ENCODE results near the gene CACNA1C. TPM values are rescaled to one million over a fixed set of nuclear protein-coding genes. Genes with fewer than 3 reads are reported as not detected.

Gene CACNA1C
- total RNA-seq, 1 donor from 2014 or later = 0.14 TPM

GRCh38 chr12:2456813-2457186, 404.0 kb downstream of the CACNA1C start:
- H3K4me1 Mint-ChIP-seq (ENCODE audit: low read depth) = peaks cover 1% of the 10 kb centered on the region
- no peaks in the 10 kb centered on the region for H3K27me3 Mint-ChIP-seq (ENCODE audit: low read depth)
- no peak for DNase-seq (ENCODE audit: low spot score)
- H3K4me3 Mint-ChIP-seq (ENCODE audit: low read depth) = no peak overlapping the region
- H3K9me3 Mint-ChIP-seq = no peaks in the 10 kb centered on the region
- intact Hi-C loops (cut with micrococcal nuclease) = no loop called here
- no peaks in the 10 kb centered on the region for H3K36me3 Mint-ChIP-seq (ENCODE audit: low read depth)
- no peak overlapping the region for H3K27ac Mint-ChIP-seq

- Mint-ChIP-seq H3K27ac (no peak overlapping the region), H3K4me3 (ENCODE audit: low read depth) (no peak overlapping the region), H3K27me3 (ENCODE audit: low read depth) (no peaks in the 10 kb centered on the region), H3K9me3 (no peaks in the 10 kb centered on the region), H3K36me3 (ENCODE audit: low read depth) (no peaks in the 10 kb centered on the region), H3K4me1 (ENCODE audit: low read depth) (peaks cover 1% of the 10 kb centered on the region)
- no peak for DNase-seq (ENCODE audit: low spot score)
- intact Hi-C loops (cut with micrococcal nuclease) = no loop called here
Measured at GRCh38 chr12:2457215-2457932, 404.6 kb downstream of the CACNA1C start.

GRCh38 chr12:2457933-2458414, 405.2 kb downstream of the CACNA1C start:
- H3K4me1 Mint-ChIP-seq (ENCODE audit: low read depth) = peaks cover 1% of the 10 kb centered on the region
- no peak overlapping the region for H3K27ac Mint-ChIP-seq
- no peak for DNase-seq (ENCODE audit: low spot score)
- no peaks in the 10 kb centered on the region for H3K27me3 Mint-ChIP-seq (ENCODE audit: low read depth)
- intact Hi-C loops (cut with micrococcal nuclease) = no loop called here
- H3K36me3 Mint-ChIP-seq (ENCODE audit: low read depth) = no peaks in the 10 kb centered on the region
- no peaks in the 10 kb centered on the region for H3K9me3 Mint-ChIP-seq
- H3K4me3 Mint-ChIP-seq (ENCODE audit: low read depth) = no peak overlapping the region

- Mint-ChIP-seq H3K9me3 (no peaks in the 10 kb centered on the region), H3K4me1 (ENCODE audit: low read depth) (peaks cover 1% of the 10 kb centered on the region), H3K27me3 (ENCODE audit: low read depth) (peaks cover 2% of the 10 kb centered on the region), H3K36me3 (ENCODE audit: low read depth) (no peaks in the 10 kb centered on the region), H3K27ac (no peak overlapping the region), H3K4me3 (ENCODE audit: low read depth) (no peak overlapping the region)
- intact Hi-C loops (cut with micrococcal nuclease) = no loop called here
- no peak for DNase-seq (ENCODE audit: low spot score)
Measured at GRCh38 chr12:2460051-2460670, 407.4 kb downstream of the CACNA1C start.

GRCh38 chr12:2461046-2461445, 408.3 kb downstream of the CACNA1C start:
- no peak for DNase-seq (ENCODE audit: low spot score)
- intact Hi-C loops (cut with micrococcal nuclease) = no loop called here
- Mint-ChIP-seq H3K4me3 (ENCODE audit: low read depth) (no peak overlapping the region), H3K4me1 (ENCODE audit: low read depth) (peaks cover 1% of the 10 kb centered on the region), H3K9me3 (no peaks in the 10 kb centered on the region), H3K27me3 (ENCODE audit: low read depth) (peaks cover 2% of the 10 kb centered on the region), H3K27ac (no peak overlapping the region), H3K36me3 (ENCODE audit: low read depth) (no peaks in the 10 kb centered on the region)

GRCh38 chr12:2461645-2462044, 408.9 kb downstream of the CACNA1C start:
- intact Hi-C loops (cut with micrococcal nuclease) = no loop called here
- Mint-ChIP-seq H3K4me1 (ENCODE audit: low read depth) (peaks cover 1% of the 10 kb centered on the region), H3K4me3 (ENCODE audit: low read depth) (no peak overlapping the region), H3K36me3 (ENCODE audit: low read depth) (no peaks in the 10 kb centered on the region), H3K27me3 (ENCODE audit: low read depth) (peaks cover 2% of the 10 kb centered on the region), H3K27ac (no peak overlapping the region), H3K9me3 (no peaks in the 10 kb centered on the region)
- no peak for DNase-seq (ENCODE audit: low spot score)

- H3K9me3 Mint-ChIP-seq = no peaks in the 10 kb centered on the region
- peaks cover 1% of the 10 kb centered on the region for H3K4me1 Mint-ChIP-seq (ENCODE audit: low read depth)
- intact Hi-C loops (cut with micrococcal nuclease) = no loop called here
- H3K27me3 Mint-ChIP-seq (ENCODE audit: low read depth) = peaks cover 2% of the 10 kb centered on the region
- H3K36me3 Mint-ChIP-seq (ENCODE audit: low read depth) = no peaks in the 10 kb centered on the region
- H3K27ac Mint-ChIP-seq = no peak overlapping the region
- H3K4me3 Mint-ChIP-seq (ENCODE audit: low read depth) = no peak overlapping the region
- DNase-seq (ENCODE audit: low spot score) = no peak
Measured at GRCh38 chr12:2462087-2462486, 409.3 kb downstream of the CACNA1C start.

GRCh38 chr12:2463719-2464118, 410.9 kb downstream of the CACNA1C start:
- Mint-ChIP-seq H3K9me3 (no peaks in the 10 kb centered on the region), H3K27me3 (ENCODE audit: low read depth) (peaks cover 2% of the 10 kb centered on the region), H3K4me3 (ENCODE audit: low read depth) (no peak overlapping the region), H3K27ac (no peak overlapping the region), H3K36me3 (ENCODE audit: low read depth) (no peaks in the 10 kb centered on the region), H3K4me1 (ENCODE audit: low read depth) (peaks cover 1% of the 10 kb centered on the region)
- no peak for DNase-seq (ENCODE audit: low spot score)
- intact Hi-C loops (cut with micrococcal nuclease) = no loop called here

GRCh38 chr12:2465681-2466080, 412.9 kb downstream of the CACNA1C start:
- Mint-ChIP-seq H3K27ac (no peak overlapping the region), H3K9me3 (no peaks in the 10 kb centered on the region), H3K27me3 (ENCODE audit: low read depth) (peaks cover 5% of the 10 kb centered on the region), H3K4me1 (ENCODE audit: low read depth) (no peaks in the 10 kb centered on the region), H3K36me3 (ENCODE audit: low read depth) (no peaks in the 10 kb centered on the region), H3K4me3 (ENCODE audit: low read depth) (no peak overlapping the region)
- DNase-seq (ENCODE audit: low spot score) = no peak
- intact Hi-C loops (cut with micrococcal nuclease) = no loop called here

- no peaks in the 10 kb centered on the region for H3K4me1 Mint-ChIP-seq (ENCODE audit: low read depth)
- intact Hi-C loops (cut with micrococcal nuclease) = no loop called here
- DNase-seq (ENCODE audit: low spot score) = no peak
- H3K36me3 Mint-ChIP-seq (ENCODE audit: low read depth) = no peaks in the 10 kb centered on the region
- no peak overlapping the region for H3K4me3 Mint-ChIP-seq (ENCODE audit: low read depth)
- H3K9me3 Mint-ChIP-seq = no peaks in the 10 kb centered on the region
- peaks cover 5% of the 10 kb centered on the region for H3K27me3 Mint-ChIP-seq (ENCODE audit: low read depth)
- no peak overlapping the region for H3K27ac Mint-ChIP-seq
Measured at GRCh38 chr12:2466211-2466610, 413.4 kb downstream of the CACNA1C start.

GRCh38 chr12:2467447-2468195, 414.8 kb downstream of the CACNA1C start:
- Mint-ChIP-seq H3K9me3 (no peaks in the 10 kb centered on the region), H3K4me1 (ENCODE audit: low read depth) (no peaks in the 10 kb centered on the region), H3K27me3 (ENCODE audit: low read depth) (peaks cover 5% of the 10 kb centered on the region), H3K27ac (no peak overlapping the region), H3K4me3 (ENCODE audit: low read depth) (no peak overlapping the region), H3K36me3 (ENCODE audit: low read depth) (no peaks in the 10 kb centered on the region)
- no peak for DNase-seq (ENCODE audit: low spot score)
- intact Hi-C loops (cut with micrococcal nuclease) = no loop called here

GRCh38 chr12:2475984-2476383, 423.2 kb downstream of the CACNA1C start:
- intact Hi-C loops (cut with micrococcal nuclease) = no loop called here
- no peaks in the 10 kb centered on the region for H3K36me3 Mint-ChIP-seq (ENCODE audit: low read depth)
- H3K4me1 Mint-ChIP-seq (ENCODE audit: low read depth) = peaks cover 5% of the 10 kb centered on the region
- H3K27me3 Mint-ChIP-seq (ENCODE audit: low read depth) = peaks cover 3% of the 10 kb centered on the region
- H3K27ac Mint-ChIP-seq = no peak overlapping the region
- no peaks in the 10 kb centered on the region for H3K9me3 Mint-ChIP-seq
- no peak overlapping the region for H3K4me3 Mint-ChIP-seq (ENCODE audit: low read depth)
- no peak for DNase-seq (ENCODE audit: low spot score)
